GM18499 (cell line): ENCODE measurements around the gene UTP25.
"Not testable (repeated sequence)": the region's sequence is repeated elsewhere in the genome, so short reads cannot be mapped to it uniquely, and the experiment has no call there.

Experiments
- ATAC-seq: cut with Tn5 transposase; IDR thresholded peaks from one replicate; pipeline ENCODE4 v1.9.1; 2021; ENCODE audit warnings: moderate number of reproducible peaks; ENCODE audit not compliant: insufficient read depth, unreplicated experiment

The UTP25 gene

DNA sequence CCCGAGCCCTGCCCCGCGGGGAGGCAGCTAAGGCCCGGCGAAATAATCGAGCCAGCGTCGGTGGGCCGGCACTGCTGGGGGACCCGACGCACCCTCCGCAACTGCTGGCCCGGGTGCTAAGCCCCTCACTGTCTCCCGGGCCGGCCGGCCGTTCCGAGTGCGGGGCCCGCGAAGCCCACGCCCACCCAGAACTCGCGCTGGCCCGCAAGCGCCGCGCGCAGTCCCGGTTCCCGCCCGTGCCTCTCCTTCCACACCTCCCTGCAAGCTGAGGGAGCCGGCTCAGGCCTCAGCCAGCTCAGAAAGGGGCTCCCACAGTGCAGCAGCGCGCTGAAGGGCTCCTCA, 61.3 kb downstream of the UTP25 start:
- ATAC-seq = no peak

DNA sequence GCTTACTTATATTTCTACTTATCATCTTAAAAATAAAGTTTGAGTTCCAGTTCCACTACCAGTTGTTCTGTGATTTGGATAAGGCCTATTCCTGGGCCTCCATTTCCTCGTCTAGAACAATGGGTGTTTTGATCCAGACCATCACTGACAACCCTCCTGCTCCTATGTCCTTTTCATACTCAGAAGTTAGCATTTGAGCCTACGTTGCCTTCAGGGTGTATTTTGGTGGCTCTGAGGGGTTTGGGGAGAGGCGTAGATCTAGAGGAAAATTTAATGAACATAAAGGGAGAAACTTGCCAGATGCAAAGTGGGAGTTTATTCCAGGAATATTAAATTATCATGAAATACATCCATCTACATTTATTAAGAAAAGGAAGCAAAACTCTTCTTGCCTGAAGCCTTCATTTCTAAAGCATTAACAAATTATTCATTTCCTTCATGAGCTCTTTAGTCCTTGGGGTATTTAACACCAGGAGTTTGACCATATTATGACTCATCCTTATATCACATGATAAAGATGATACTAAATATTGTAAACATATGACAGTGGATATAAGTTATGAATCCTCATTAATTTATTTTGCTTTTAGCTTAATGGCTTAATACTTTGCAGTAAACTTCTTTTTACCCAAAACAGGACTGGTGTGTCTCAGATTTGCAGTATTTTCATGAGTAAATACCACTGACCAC, 63.0 kb downstream of the UTP25 start:
- ATAC-seq = no peak

DNA sequence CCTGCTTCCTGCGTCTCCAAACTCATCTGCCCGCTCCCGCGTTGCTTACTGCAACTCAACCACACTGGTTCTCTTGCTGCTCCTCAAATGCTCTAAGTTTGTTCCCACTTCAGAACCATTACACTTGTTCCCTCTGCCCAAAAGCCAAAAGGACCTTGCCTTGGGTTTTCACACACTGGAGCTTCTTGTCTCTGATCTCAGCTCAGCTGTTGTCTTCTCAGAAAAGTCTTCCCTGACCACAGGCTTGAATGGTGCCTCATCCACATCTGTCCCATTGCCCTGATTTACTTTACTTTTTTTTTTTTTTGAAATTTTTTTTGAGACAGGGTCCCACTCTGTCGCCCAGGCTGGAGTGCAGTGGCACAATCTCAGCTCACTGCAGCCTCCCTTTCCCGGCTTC, 66.0 kb downstream of the UTP25 start:
- ATAC-seq = no peak

DNA sequence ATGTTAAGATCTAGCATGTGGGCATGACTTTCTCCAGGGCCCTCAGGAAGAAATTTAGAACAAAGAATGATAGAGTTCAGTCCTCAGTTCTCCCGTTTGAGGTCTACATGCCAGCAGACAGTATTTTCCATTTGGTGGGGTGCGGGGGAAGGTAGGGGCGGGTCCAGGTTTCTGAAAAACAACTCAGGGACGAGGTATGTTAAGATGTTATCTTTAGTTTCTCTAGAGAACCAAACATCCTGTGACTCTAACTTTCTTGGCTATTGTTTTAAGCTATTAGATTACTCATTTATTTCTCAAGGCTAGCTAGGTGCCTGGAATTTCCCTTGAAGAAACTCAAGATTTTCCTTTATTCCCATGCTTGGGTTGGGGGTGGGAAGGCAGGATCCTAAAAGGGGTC, 67.9 kb downstream of the UTP25 start:
- no peak for ATAC-seq

DNA sequence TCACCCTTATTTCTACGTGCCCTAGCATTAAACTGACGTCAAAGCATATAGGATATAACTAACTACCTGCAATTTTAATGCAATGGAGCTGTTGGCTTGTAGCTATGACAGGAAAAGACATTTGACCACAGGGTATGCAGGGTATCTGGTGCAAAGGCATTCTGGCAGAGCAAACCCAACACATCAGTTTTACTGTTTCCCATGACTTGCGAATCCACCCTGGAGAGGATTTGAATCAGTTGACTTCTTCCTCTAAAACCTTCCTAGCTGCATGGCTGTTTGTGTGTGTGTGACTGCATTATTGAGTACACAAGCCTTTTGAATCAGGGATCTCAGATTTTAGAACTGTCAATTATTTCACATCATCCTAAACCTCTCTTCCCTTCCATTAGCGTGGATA, 68.6 kb downstream of the UTP25 start:
- ATAC-seq = no peak

DNA sequence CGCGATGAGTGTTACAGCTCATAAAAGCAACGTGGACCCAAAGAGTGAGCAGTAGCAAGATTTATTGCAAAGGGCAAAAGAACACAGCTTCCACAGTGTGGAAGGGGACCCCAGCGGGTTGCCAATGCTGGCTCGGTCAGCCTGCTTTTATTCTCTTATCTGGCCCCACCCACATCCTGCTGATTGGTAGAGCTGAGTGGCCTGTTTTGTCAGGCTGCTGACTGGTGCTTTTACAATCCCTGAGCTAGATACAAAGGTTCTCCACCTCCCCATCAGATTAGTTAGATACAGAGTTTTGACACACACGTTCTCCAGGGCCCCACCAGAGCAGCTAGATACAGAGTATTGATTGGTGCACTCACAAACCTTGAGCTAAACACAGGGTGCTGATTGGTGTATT, 70.5 kb downstream of the UTP25 start:
- not testable (repeated sequence) for ATAC-seq

DNA sequence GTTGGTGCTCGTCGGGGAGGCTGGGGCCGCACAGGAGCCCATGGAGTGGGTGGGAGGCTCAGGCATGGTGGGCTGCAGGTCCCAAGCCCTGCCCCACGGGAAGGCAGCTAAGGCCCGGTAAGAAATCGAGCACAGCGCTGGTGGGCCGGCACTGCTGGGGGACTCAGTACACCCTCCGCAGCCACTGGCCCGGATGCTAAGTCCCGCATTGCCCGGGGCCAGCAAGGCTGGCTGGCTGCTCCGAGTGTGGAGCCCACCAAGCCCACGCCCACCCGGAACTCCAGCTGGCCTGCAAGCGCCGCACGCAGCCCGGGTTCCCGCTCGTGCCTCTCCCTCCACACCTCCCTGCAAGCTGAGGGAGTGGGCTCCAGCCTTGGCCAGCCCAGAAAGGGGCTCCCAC, 71.1 kb downstream of the UTP25 start:
- ATAC-seq = not testable (repeated sequence)

DNA sequence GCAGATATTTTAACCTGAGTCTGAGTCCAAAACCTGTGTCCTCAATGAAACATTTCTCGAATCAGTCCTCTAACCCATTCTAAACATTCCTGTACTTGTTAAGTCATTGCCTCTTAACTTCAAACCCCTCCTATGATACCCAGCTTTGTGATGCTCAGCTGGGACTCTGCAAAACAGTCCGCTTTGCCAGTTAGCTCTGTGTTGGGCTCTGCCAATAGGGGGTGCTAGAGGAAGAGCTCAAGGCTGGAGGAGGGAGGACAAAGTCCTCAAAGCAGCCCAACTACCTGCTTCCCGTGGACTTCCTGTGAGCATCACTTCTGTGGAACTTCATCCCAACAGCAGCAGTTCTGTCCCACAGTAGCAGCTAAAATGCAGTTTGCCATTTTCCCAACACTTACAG, 72.2 kb downstream of the UTP25 start:
- no peak for ATAC-seq

DNA sequence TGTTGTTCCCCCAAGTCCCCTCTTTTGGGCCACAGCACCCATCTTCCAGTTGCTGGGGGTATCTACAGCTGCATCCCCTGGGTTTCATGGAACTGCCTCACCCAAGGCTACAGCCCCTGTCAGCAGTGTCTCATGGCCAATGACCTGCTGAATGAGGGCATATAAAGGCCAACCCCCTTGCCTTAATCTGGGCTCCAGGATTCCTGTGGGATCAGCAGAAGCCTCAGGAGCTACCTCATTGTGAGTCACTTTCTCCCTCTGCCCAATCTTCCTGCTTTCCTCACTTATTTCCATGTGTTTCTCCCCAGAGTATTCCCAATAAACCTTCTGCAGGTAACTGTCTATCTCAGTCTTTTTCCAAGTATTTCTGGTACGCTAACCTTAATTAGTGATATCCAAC, 73.0 kb downstream of the UTP25 start:
- ATAC-seq = no peak

DNA sequence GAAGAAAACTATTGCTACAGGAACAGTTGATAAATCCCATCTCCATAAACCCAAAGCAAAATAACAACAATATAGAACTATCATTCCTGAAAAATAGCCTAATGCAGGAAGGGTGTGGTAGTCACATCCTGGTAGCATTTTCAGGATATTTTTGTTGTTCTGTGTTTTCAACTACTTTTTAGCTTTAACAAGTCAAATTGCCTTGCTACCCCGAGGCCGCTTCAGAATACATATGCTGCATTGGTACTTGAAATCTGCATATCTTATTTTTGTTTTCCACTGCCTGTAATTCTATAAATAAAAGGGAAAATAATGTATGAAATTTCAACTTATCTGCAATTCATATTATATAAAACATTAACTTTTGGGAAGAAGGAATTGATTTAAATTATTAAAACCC, 73.4 kb downstream of the UTP25 start:
- no peak for ATAC-seq

DNA sequence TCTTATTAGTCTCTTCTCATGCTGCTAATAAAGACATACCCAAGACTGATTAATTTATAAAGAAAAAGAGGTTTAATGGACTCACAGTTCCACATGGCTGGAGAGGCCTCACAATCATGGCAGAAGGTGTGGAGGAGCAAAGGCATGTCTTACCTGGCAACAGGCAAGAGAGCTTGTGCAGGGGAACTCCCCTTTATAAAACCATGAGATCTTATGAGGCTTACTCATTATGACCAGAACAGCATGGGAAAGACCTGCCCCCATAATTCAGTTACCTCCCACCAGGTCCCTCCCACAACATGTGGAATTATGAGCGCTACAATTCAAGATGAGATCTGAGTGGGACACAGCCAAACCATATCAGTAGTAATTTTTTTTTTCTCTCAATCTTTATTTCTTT, 77.0 kb downstream of the UTP25 start:
- ATAC-seq = not testable (repeated sequence)
